HG02623 (cell line): ENCODE measurements around the gene SORD.

Experiments
- ATAC-seq: cut with Tn5 transposase; IDR thresholded peaks from one replicate; pipeline ENCODE4 v1.9.1; 2021; ENCODE audit warnings: moderate library complexity; ENCODE audit not compliant: unreplicated experiment

The SORD gene

DNA sequence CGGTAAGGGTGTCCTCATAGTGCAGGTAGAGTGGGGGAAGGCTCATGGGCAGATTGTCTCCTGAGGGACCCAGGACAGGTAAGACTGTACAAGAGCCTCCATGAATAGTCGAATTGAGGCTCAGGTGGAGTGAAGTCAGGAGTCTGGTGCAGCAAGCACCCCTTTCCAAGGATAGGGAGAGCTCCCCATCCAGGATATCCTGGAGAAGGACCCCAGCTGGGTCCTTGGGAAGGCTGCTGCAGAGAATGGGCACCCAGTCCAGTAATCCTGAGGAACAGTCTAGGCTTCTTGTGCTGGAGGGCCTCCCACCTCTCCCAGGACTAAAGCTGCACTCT lies 91.7 kb downstream of the SORD start:
- ATAC-seq: no peak

DNA sequence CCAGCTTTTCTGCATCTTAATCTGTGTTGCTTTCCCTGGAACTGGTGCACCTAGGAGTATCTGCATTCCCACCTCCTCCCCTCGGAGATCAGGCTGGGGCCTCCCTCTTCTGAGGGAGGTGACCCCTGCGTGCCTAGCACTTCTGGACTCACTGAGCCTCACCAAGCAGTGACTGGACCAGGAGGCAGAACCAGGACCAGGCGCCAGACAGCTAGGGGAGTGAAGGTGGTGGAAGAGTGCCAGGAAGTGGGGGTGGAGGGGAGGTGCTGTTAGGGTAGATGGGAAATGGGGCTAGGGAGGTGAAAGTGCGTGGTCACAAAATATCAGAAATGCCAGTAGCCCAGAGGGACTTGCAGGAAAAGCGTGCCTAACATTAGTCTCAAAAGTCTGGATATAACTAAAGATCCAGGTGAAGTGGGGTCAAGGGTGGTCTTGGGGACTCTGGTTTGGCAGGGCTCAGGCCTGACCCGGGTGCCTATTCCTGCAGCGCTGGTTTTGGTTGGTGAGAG lies 92.4 kb downstream of the SORD start:
- no peak for ATAC-seq

DNA sequence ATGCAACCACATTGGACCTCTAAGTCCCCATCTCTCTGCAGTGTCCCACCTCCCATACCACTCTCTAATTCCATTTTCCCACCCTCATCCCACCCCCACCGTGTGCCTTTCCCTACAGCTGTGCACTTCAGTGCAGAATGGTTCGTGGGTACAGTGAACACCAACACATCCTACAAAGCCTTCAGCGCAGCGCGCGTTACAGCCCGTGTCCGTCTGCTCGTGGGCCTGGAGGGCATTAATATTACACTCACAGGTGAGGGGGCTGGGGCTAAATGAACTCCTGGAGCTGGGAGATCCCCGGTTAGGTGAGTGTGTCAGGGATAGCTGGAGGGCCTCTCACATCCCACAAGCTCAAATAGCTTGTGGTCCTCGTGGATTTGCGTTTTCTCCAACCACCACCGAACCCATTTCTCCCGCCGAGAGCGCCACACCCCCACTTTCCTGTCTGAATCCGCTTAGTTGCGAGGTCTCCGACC lies 93.0 kb downstream of the SORD start:
- ATAC-seq: no peak

DNA sequence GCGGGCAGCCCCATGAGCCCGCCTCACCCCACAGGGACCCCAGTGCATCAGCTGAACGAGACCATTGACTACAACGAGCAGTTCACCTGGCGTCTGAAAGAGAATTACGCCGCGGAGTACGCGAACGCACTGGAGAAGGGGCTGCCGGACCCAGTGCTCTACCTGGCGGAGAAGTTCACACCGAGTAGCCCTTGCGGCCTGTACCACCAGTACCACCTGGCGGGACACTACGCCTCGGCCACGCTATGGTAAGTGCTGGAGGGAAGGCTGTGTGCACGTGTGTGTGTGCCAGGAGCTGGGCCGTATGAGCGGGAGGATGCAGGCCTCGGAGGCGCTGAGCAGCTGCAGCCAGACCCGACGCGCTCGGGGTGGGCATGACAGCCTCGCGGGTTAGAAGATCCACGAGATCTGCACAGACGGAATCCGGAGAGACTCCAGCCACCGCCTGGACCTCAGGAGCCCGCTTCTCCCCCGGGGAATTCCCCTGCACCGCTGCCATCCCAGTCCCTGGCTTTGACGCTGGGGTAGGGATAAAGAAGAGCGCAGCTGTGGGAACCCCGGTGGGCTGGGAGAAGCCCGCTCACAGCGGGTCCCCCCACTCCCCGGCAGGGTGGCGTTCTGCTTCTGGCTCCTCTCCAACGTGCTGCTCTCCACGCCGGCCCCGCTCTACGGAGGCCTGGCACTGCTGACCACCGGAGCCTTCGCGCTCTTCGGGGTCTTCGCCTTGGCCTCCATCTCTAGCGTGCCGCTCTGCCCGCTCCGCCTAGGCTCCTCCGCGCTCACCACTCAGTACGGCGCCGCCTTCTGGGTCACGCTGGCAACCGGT lies 93.7 kb downstream of the SORD start:
- no peak for ATAC-seq

DNA sequence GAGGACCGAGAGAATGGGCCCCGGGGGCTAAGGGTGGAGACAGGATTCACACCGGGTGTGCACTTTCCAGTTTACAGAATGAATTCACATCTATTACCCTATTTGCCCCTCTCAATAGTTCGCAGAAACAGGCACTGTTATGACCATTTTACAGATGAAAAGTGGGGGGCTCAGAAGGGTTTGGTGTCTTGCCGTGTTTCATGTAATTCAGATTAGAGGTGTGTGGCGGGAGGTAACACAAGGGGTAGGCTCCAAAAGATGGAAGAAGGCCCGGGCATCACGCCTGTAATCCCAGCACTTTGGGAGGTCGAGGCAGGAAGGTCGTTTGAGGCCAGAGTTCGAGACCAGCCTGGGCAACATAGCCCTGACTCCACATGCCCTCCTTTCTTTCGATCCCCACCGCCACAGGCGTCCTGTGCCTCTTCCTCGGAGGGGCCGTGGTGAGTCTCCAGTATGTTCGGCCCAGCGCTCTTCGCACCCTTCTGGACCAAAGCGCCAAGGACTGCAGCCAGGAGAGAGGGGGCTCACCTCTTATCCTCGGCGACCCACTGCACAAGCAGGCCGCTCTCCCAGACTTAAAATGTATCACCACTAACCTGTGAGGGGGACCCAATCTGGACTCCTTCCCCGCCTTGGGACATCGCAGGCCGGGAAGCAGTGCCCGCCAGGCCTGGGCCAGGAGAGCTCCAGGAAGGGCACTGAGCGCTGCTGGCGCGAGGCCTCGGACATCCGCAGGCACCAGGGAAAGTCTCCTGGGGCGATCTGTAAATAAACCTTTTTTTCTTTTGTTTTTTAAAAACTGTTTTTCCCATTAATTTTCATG lies 94.5 kb downstream of the SORD start:
- ATAC-seq: peak; percentile 7

DNA sequence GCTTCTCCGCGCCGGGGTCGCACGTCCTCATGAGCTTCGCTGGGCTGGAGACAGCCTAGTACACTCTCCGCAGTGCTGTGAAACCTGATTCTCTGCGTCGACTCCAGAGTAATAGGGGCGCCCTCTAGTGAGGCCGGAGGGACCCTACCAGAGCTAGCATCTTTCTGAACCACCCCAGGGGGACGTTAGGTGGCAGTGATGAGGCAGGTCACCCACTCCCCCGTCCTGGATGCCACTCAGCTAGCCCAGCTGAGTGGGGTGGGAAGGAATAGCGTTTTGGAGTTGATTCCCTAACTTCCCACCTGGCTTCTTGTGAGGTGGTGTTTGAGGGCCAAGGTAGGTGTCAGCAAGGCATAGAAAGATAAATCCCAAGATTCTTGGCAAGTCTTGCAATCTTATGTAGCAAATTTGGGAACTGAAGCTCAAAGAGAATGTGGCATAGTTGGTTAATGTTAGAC lies 95.2 kb downstream of the SORD start:
- ATAC-seq: peak; percentile 96

DNA sequence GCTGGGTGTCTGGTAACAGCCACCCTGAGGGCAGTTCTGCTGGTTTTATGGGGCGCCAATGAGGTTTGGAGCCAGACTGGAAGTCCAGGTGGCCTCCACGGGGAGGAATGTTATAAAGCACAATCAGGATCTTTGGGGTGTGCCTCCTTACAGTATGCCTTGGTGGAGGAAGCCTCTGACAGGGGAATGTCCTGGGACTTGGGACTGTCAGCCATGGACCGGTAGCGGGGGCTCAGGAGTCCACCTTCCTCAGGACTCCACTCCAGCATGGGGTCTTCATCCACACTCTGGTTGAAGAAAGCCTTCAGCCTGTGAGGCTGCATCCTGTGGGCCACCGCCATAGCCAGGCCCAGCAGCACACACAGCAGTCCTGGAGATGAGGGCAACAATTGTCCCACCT lies 96.0 kb downstream of the SORD start:
- no peak for ATAC-seq

DNA sequence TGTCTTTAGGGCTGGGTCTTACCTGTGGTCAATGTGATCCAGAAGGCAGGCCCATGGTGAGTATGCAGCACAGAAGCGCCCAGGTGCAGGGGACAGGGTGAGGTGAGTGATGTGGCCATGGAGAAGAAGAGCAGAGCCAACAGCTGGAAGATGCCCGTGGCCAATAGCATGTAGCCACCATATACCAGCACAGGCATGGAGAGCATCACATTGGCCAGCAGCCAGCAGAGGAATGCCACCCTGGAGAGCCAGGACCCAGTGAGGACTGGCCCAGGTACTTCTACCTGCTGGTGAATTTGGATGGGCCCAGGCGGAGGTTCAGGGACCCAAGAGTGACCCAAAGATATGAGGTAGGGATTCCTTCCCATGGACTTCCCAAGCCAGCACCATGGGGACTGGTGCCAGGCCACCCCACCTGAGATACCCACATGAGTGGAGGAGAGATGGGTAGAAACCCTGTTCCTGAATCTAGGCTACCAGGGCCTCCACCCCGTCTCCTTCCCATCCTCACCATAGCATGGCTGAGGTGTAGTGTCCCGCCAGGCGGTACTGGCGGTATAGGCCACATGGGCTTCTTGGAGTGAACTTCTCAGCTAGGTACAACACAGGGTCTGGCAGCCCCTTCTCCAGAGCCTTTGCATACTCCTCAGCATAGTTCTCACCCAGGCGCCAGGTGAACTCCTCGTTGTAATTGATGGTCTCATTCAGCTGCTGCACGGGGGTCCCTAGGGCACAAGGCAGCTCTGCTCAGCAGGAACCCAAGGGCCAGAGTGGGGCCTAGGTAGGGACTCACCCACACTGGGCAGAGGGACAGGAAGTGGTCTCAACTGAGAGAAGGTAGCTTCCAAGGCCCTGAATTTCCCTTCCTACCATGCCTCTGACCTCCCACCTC lies 97.3 kb downstream of the SORD start:
- ATAC-seq: no peak

DNA sequence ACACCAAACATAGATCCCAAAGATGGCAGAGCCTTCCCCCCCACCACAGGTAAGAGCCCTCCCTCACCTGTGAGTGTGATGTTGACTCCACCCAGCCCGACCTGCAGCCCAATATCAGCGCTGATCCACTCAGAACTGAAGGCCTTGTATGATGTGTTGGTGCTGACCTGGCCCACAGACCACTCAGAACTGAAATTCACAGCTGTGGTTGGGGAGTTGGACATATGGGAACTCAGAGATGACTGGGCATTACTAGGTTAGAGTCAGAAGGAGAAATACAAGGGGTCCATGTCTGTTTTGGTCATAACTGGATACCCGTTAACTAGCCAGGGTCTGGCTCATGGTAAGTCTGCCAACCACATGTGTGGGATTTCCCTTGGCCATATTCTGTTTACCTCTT lies 98.0 kb downstream of the SORD start:
- ATAC-seq: no peak

DNA sequence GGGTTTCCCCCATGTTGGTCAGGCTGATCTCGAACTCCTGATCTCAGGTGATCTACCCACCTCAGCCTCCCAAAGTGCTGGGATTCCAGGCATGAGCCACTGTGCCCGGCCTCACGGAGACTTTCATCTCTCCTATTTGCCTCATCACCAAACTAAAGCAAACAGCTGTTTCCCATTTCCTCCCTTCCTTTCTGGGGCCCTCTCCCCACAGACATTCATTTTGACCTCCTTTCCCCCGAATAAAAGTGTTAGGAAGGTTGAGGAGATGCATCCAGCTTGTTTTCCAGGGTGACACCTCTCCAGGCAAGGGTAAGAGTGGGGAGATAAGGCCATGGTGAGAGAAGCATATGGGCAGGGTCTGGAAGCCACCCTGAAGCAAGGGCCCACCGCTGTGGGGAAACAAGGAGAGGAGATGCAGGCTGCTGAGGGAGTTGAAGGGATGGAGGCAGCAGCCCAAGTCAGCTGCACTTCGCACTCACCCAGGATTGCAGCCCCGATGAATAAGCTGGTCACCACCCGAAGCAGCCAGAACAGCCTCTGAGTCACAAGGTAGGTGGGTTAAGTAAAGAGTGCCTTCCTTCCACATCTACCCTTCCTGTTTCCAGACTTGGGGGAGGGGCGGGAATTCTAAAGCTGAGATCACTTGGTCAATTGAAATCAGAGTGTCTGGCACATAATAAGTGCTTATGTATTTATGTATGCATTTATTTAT lies 98.9 kb downstream of the SORD start:
- no peak for ATAC-seq

DNA sequence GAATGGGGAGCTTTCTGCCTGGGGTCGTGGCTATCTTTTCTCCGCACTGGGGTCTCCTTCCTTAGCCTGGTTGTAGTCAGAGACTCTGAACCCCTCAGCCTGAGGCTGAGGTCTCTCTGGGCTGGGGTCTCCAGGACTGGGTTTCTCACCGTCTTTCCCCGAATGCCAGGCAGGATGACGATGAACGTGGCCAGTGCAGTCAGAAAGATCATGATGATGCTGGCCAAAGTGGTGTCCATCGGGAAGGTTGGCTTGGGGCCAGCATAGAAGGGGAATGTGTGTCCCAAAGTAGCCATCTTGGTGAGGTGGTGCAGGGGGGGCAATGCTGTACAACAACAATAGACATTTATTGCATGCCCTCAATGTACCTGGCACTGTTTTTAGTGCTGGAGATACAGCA lies 99.7 kb downstream of the SORD start:
- no peak for ATAC-seq

DNA sequence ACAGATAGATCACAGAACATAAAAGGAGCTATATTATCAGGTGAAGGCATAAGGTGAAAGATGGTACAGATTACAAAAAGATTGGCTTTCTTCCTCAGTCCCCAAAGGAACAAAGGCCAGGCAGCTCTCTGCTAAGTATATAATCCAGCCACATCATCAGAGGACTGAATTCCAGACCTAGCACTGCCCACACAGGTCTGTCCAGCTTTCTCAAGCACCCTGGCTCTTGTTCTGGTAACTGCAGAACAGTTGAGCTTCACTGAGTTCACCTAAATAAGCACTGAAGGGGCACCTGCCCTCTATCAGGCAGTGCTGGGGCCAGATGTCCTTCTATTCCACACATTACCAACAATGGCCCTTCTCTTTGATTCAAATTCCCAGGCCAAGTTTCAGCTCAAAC lies 100.4 kb downstream of the SORD start:
- ATAC-seq: no peak

DNA sequence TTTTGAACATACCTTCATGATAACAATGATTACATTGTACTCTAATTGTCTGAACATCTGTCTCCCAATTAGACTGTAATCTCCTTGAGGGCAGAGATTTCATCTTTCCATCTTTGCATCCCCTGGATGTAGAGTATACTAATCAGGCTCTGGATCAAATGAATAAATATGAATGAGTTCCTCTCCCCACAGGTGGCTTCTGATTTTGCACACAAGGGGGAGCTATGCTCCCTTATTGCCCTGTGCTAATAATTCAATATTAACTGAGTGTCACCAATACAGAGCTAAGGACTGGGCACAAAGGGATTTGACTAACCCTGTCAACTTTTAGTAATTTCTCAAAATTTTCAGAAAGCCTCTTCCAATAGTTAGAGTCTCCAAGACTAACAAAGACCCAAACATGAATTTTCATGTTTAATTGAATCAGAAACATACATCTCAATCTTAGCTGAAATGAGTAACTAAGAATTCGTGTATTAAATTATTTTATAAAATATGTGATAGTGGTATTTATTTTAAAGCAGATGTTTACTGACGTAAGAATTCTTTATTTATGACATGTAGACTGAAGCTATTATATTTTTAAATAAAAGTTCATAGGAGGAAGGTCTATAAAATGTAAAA lies 103.7 kb downstream of the SORD start:
- ATAC-seq: no peak
